Mucosa of rectum (tissue), 2 donors: ENCODE data around the gene ATG14.
A peak's percentile ranks its signal among the peaks of the same experiment; 100 is the strongest.

ENCODE experiments used
- H3K27ac ChIP-seq, 2 donors: one replicate each; pipeline ENCODE4 v1.7.0; 2013; ENCODE audit warnings: inconsistent platforms in 2 of 2, low read depth in 2 of 2, low read length in 2 of 2
- H3K27me3 ChIP-seq, 2 donors: one replicate each; pipeline ENCODE4 v1.7.0; 2013; ENCODE audit warnings: low read length in 2 of 2; ENCODE audit not compliant: control insufficient read depth in 2 of 2, insufficient read depth in 2 of 2
- H3K36me3 ChIP-seq, 2 donors: one replicate each; pipeline ENCODE4 v1.7.0; 2013; ENCODE audit warnings: low read length in 2 of 2; ENCODE audit not compliant: control insufficient read depth in 2 of 2, insufficient read depth in 2 of 2
- H3K4me1 ChIP-seq, 2 donors: one replicate each; pipeline ENCODE4 v1.7.0; 2013; ENCODE audit warnings: low read length in 2 of 2, mild to moderate bottlenecking in 1 of 2; ENCODE audit not compliant: control insufficient read depth in 2 of 2, insufficient read depth in 2 of 2
- H3K4me3 ChIP-seq, 2 donors: one replicate each; pipeline ENCODE4 v1.7.0; 2013; ENCODE audit warnings: low read length in 2 of 2
- H3K9ac ChIP-seq, 2 donors: one replicate each; pipeline ENCODE4 v1.7.0; 2013; ENCODE audit warnings: low read length in 2 of 2, low read depth in 1 of 2, mild to moderate bottlenecking in 1 of 2
- H3K9me3 ChIP-seq, 2 donors: one replicate each; pipeline ENCODE4 v1.7.0; 2013; ENCODE audit warnings: low read length in 2 of 2; ENCODE audit not compliant: control insufficient read depth in 2 of 2
- donor health status: healthy.
- donor health status: Normal muscosa, but diverticular disease.

The ATG14 gene

DNA sequence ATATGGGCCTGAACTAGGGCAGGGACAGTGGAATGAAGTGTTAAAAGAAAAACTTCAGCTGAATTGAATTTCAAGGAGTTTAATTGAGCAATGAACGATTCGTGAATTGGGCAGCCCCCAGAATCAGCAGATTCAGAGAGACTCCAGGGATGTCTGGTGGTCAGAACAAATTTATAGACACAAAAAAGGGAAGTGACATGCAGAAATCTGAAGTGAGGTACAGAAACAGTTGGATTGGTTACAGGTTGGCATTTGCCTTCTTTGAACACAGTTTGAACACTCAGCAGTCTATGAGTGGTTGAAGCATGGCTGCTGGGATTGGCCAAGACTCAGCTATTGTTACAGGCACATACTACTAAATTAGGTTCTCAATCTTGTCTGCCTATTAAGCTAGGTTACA is 38.5 kb upstream of the ATG14 start:
- H3K9me3 ChIP-seq = no peaks in the 10 kb centered on the region
- H3K4me3 ChIP-seq = no peak overlapping the region
- H3K4me1 ChIP-seq = peaks cover 16 to 38% of the 10 kb centered on the region in 2 donors
- no peaks in the 10 kb centered on the region for H3K36me3 ChIP-seq
- H3K9ac ChIP-seq = no peak overlapping the region
- peak overlapping the region in 1 of 2 donors; percentile 1 for H3K27ac ChIP-seq
- H3K27me3 ChIP-seq = no peaks in the 10 kb centered on the region

- Histone ChIP-seq H3K36me3 (no peaks in the 10 kb centered on the region), H3K9ac (no peak overlapping the region), H3K27me3 (no peaks in the 10 kb centered on the region), H3K4me3 (no peak overlapping the region), H3K27ac (no peak overlapping the region), H3K4me1 (peaks cover 7 to 29% of the 10 kb centered on the region in 2 donors), H3K9me3 (no peaks in the 10 kb centered on the region)
These were observed 37.5 kb upstream of the ATG14 start for GRCh38 chr14:55449116-55449515.

DNA sequence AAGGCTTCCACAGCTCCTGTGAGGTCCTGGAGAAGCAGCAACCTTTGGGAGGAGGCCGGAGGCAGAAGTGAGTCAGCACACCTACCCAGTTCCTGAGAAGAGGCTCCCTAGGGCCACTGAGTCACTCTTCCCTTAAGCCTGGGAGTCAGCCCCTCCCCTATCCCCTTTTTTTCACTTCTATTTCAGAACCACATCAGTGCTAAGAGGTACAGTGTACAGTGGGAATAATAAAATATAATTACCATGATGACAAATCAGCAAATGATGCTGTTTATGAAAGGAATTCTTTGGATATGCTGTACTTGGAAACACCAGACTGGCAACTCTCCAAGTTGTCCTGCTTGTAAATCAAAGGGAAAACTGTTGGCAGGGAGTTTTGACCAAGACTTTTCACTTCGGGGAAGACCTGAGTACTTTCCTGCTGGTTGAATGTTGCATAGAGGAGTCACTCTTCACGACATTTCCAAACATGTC is 36.5 kb upstream of the ATG14 start:
- Histone ChIP-seq H3K27ac (peak overlapping the region; percentile 29 to 68), H3K27me3 (no peaks in the 10 kb centered on the region), H3K9ac (no peak overlapping the region), H3K36me3 (no peaks in the 10 kb centered on the region), H3K4me1 (peaks cover 6 to 21% of the 10 kb centered on the region in 2 donors), H3K4me3 (no peak overlapping the region), H3K9me3 (no peaks in the 10 kb centered on the region)

DNA sequence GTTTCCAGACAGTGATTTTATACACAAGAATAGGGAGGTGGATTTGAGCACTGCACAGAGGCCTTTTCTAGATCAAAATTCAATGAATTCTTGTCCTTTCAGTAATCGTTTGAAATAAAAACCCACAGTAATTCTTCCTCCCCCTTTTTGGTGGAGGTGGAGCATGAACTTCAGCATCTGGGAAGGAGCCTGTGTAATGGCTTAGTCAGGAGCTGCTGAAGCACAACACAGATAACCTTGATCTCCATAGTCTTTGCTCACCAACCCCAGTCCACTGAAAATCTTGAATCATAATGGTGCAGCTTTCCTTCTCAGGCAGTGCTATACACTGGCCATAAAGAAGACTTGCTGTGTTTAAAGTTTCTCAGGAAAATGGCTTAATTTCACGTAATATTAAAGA is 35.2 kb upstream of the ATG14 start:
- H3K9me3 ChIP-seq = no peaks in the 10 kb centered on the region
- no peak overlapping the region for H3K4me3 ChIP-seq
- no peak overlapping the region for H3K27ac ChIP-seq
- H3K4me1 ChIP-seq = peaks cover 6 to 17% of the 10 kb centered on the region in 2 donors
- no peak overlapping the region for H3K9ac ChIP-seq
- H3K36me3 ChIP-seq = no peaks in the 10 kb centered on the region
- no peaks in the 10 kb centered on the region for H3K27me3 ChIP-seq

DNA sequence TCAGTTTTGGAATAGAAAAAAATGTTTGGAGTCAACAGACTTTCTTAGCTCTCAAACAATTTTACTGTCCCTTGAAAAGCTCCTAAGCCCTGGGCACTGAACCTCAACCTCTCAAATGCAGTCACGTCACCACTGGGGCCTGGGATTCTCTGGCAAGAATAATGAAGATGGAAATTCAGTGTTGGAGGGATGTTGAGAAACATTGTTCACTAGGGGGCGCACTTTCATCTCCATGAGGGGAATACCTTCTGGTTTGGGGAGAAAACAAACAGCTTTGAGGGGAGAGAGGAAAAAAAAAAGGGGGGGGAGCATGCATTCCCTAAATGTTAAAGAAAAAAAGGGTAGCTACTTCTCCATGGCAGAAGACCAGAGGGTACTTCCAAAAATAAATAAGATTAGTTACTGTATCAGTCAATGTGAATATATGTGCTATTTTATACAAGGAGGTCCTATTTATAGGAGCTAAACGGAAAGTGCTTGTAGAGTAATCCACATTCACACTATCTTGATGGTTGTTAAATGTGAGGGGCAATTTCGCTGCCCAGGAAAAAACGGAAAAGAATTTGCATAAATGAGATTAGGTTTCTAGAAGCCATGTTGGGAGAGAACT is 34.6 kb upstream of the ATG14 start:
- H3K9me3 ChIP-seq = no peaks in the 10 kb centered on the region
- H3K27ac ChIP-seq = no peak overlapping the region
- H3K36me3 ChIP-seq = no peaks in the 10 kb centered on the region
- H3K27me3 ChIP-seq = no peaks in the 10 kb centered on the region
- no peak overlapping the region for H3K4me3 ChIP-seq
- H3K4me1 ChIP-seq = peaks cover 6 to 11% of the 10 kb centered on the region in 2 donors
- no peak overlapping the region for H3K9ac ChIP-seq

DNA sequence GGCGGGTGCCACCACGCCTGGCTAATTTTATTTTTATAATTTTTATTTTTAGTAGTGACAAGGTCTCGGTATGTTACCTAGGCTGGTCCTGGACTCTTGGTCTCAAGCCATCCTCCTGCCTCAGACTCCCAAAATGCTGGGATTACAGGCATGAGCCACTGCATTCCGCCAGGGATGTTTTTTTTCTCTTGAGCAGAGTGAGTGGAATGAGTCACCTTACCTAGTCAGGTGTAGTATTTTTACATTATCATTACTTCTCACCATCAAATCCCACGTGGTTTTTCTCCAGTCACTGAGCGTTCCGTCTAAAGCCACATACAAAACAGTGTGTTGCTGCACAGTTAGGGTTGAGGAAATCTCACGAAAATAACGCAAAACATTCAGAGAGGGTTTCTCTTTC is 29.7 kb upstream of the ATG14 start:
- Histone ChIP-seq H3K9ac (no peak overlapping the region), H3K36me3 (no peaks in the 10 kb centered on the region), H3K27ac (no peak overlapping the region), H3K4me3 (no peak overlapping the region), H3K27me3 (no peaks in the 10 kb centered on the region), H3K9me3 (no peaks in the 10 kb centered on the region), H3K4me1 (peaks cover 0 to 3% of the 10 kb centered on the region in 2 donors)

- no peaks in the 10 kb centered on the region for H3K27me3 ChIP-seq
- peaks cover 0 to 3% of the 10 kb centered on the region in 2 donors for H3K4me1 ChIP-seq
- H3K36me3 ChIP-seq = no peaks in the 10 kb centered on the region
- H3K9ac ChIP-seq = no peak within 1 kb of the TSS
- H3K9me3 ChIP-seq = no peaks in the 10 kb centered on the region
- H3K27ac ChIP-seq = no peak within 1 kb of the TSS
- no peak within 1 kb of the TSS for H3K4me3 ChIP-seq
These were observed 28.8 kb upstream of the ATG14 start, which contains the start of gene TBPL2 for GRCh38 chr14:55440385-55440784. Gene TBPL2, minus strand, starts transcription at chr14:55440616. Its CDS starts 167 bp downstream, at chr14:55440449.

DNA sequence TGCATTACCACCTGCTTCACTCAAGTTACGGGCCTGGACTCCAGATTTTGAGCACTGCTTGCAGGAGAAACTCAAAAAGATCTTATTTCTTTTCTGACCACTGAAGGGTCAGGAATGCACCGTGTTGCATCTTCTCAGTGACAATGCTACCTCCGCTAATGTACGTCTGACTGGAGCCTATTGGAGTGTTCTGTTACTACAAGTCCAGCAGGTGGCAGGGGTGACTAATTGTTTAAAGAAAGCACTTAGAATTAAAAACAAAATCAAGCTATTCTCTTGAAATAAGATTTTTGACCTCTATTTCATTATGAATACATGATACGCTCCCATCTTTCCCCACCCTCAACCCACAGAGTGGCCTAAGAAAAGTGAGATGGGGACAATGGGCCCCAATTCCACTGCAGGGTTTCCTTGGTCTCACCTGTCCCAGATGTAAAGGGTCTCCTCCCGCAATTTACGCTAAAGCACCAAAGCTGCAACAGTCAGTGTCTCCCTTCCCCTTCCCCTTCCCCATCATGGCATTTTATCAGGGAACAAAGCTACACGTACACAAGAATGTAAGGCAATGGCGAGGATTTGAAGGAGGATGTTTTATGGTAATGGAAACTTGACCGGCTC is 26.5 kb upstream of the ATG14 start:
- Histone ChIP-seq H3K9me3 (no peaks in the 10 kb centered on the region), H3K36me3 (no peaks in the 10 kb centered on the region), H3K27me3 (no peaks in the 10 kb centered on the region)

GRCh38 chr14:55436931-55437330 is 25.3 kb upstream of the ATG14 start:
- Histone ChIP-seq H3K27ac (no peak overlapping the region), H3K4me1 (peaks cover 10% of the 10 kb centered on the region in 2 donors), H3K27me3 (no peaks in the 10 kb centered on the region), H3K9me3 (no peaks in the 10 kb centered on the region), H3K9ac (no peak overlapping the region), H3K4me3 (no peak overlapping the region), H3K36me3 (no peaks in the 10 kb centered on the region)

More for the DNA sequence above, 26.5 kb upstream of the ATG14 start:
- no peak overlapping the region for H3K4me3 ChIP-seq
- peaks cover 10% of the 10 kb centered on the region in 2 donors for H3K4me1 ChIP-seq
- H3K9ac ChIP-seq = no peak overlapping the region
- H3K27ac ChIP-seq = no peak overlapping the region

- Histone ChIP-seq H3K9ac (no peak overlapping the region), H3K4me1 (peaks cover 10% of the 10 kb centered on the region in 2 donors), H3K27ac (no peak overlapping the region), H3K9me3 (no peaks in the 10 kb centered on the region), H3K36me3 (no peaks in the 10 kb centered on the region), H3K4me3 (no peak overlapping the region), H3K27me3 (no peaks in the 10 kb centered on the region)
These were observed 24.9 kb upstream of the ATG14 start for GRCh38 chr14:55436519-55436918.
